A673 (cell line): ENCODE results near the gene KCNMA1.

ENCODE experiments used
- EZH2 ChIP-seq: fragments of 200-600 bp; sonication (generic); IDR thresholded peaks from 2 replicates; pipeline ENCODE4 v1.6.1; 2017; ENCODE audit warnings: borderline replicate concordance, low read depth, mild to moderate bottlenecking, mixed read lengths, antibody characterized with exemption, low read length; ENCODE audit not compliant: poor library complexity, severe bottlenecking
- TF ChIP-seq, protein P1 (sequence below): fragments of 300-800, 200-600 bp; sonication (generic); conservative IDR thresholded peaks from 2 replicates; pipeline ENCODE4 v1.5.1; 2017; ENCODE audit warnings: low read depth, mild to moderate bottlenecking, antibody characterized with exemption, low read length, moderate library complexity, mixed read lengths

DNA sequence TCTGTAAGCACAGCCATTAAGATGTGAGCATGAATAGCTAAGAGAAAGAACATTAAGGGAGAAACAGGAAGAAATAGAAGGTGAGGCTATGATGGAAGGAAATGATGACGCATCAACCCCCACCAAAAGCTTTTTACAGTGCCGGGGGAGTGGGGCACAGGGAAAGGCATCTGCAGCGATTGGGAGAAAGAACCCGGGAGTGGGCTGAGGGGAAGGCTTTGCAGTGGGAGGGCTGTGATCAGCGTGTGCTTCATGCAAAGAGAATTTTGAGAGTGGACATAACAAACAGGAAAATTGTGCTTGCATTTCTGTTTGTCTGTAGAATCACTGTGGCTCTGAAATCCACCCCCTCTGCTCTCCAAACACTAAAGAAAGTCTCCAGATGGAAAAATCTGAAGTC is 250.8 kb downstream of the KCNMA1 start:
- TF ChIP-seq, protein P1, sequence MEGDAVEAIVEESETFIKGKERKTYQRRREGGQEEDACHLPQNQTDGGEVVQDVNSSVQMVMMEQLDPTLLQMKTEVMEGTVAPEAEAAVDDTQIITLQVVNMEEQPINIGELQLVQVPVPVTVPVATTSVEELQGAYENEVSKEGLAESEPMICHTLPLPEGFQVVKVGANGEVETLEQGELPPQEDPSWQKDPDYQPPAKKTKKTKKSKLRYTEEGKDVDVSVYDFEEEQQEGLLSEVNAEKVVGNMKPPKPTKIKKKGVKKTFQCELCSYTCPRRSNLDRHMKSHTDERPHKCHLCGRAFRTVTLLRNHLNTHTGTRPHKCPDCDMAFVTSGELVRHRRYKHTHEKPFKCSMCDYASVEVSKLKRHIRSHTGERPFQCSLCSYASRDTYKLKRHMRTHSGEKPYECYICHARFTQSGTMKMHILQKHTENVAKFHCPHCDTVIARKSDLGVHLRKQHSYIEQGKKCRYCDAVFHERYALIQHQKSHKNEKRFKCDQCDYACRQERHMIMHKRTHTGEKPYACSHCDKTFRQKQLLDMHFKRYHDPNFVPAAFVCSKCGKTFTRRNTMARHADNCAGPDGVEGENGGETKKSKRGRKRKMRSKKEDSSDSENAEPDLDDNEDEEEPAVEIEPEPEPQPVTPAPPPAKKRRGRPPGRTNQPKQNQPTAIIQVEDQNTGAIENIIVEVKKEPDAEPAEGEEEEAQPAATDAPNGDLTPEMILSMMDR, result no peak
- no peak for TF ChIP-seq EZH2
